Heart left ventricle (tissue), 16 donors: ENCODE data around the gene BBC3. TPM values are rescaled to one million over a fixed set of nuclear protein-coding genes. Genes with fewer than 3 reads are reported as not detected.
A peak's percentile ranks its signal among the peaks of the same experiment; 100 is the strongest.
"Not testable (repeated sequence)": the region's sequence is repeated elsewhere in the genome, so short reads cannot be mapped to it uniquely, and the experiment has no call there.

Experiments
- ATAC-seq, 4 donors: fragments of 200-7000 bp; cut with Tn5 transposase; one replicate each; pipeline ENCODE4 v1.9.1; 2020 to 2022; ENCODE audit warnings: moderate library complexity in 4 of 4, mild to moderate bottlenecking in 3 of 4, moderate number of reproducible peaks in 1 of 4
- DNase-seq, 5 donors: peaks; one replicate each; pipeline ENCODE4 v3.0.0-alpha.2; 2020
- H3K27ac ChIP-seq, 12 donors: fragments of 200-600 bp; sonication (generic) in 4 of 12; one replicate each; pipeline versions ENCODE4 v1.5.0 to v1.8.0; 2016 to 2022; ENCODE audit warnings: mild to moderate bottlenecking in 2 of 12
- H3K27me3 ChIP-seq, 9 donors: fragments of 200-600 bp; sonication (generic) in 2 of 9; one replicate each; pipeline versions ENCODE4 v1.5.1 to v1.8.0; 2016 to 2022; ENCODE audit warnings: mild to moderate bottlenecking in 3 of 9
- H3K36me3 ChIP-seq, 9 donors: fragments of 200-600 bp; sonication (generic) in 2 of 9; one replicate each; pipeline versions ENCODE4 v1.5.0 to v1.8.0; 2018 to 2022; ENCODE audit warnings: mild to moderate bottlenecking in 2 of 9
- H3K4me1 ChIP-seq, 12 donors: fragments of 200-600 bp; sonication (generic) in 4 of 12; one replicate each; pipeline versions ENCODE4 v1.5.0 to v1.8.0; 2016 to 2022; ENCODE audit warnings: mild to moderate bottlenecking in 3 of 12
- H3K4me3 ChIP-seq, 12 donors: fragments of 200-600 bp; sonication (generic) in 4 of 12; one replicate each; pipeline versions ENCODE4 v1.5.0 to v1.8.0; 2017 to 2022; ENCODE audit warnings: mild to moderate bottlenecking in 9 of 12, moderate library complexity in 4 of 12
- H3K9me3 ChIP-seq, 12 donors: fragments of 200-600 bp; sonication (generic) in 4 of 12; one replicate each; pipeline versions ENCODE4 v1.5.0 to v1.8.0; 2016 to 2022; ENCODE audit warnings: mild to moderate bottlenecking in 1 of 12
- POLR2A ChIP-seq, 2 donors: fragments of 450-650 bp; IDR thresholded peaks; one replicate each; pipeline ENCODE4 v1.6.1; 2017; ENCODE audit warnings: antibody characterized with exemption in 2 of 2, mild to moderate bottlenecking in 2 of 2, moderate library complexity in 2 of 2
- WGBS, 4 donors: extraction: QIAGEN DNeasy Blood & Tissue Kit in 2 of 4; methylation state at CpG; one replicate each; pipeline versions ENCODE4 v1.1.5 to v1.1.7; 2013 to 2018; 5-methylcytosine and 5-hydroxymethylcytosine counted together
- intact Hi-C, 10 donors: fragments of 100-400 bp; cut with DNase I; formaldehyde crosslinking; loops; one replicate each; pipeline versions ENCODE4 v1.11.1 to v1.14.2; 2022
- polyA plus RNA-seq, 2 donors: library from polyadenylated mRNA; stranded (reverse); fragments of 200-250 nt; gene quantifications; one replicate each; pipeline ENCODE4 v1.2.3, GENCODE V29; 2013
- total RNA-seq, 9 donors: library from RNA; depleted of rRNA in 2 of 9; stranded (reverse); fragments of >200 nt in 2 of 9; fragmentation: NEBNext Ultra II Directional in 3 of 9; extraction: Animal tissue kit (Norgen Biotek cat#: 25700) in 3 of 9; gene quantifications; one replicate each; pipeline versions ENCODE4 v1.1.0 to v1.2.4, GENCODE V29; 2016 to 2023
- TF ChIP-seq, protein P1 (sequence below), 12 donors: fragments of 200-600 bp; sonication (generic) in 4 of 12; IDR thresholded peaks; one replicate each; pipeline versions ENCODE4 v1.5.0 to v1.8.0; 2018 to 2022; ENCODE audit warnings: antibody characterized with exemption in 12 of 12, mild to moderate bottlenecking in 5 of 12
- donor health status: ischemic (EF 13 %, LVEDD 7.1; RV severe dilation, severe dysfunction).
- donor health status: healthy with polysubstance abuse.
- donor health status: DM: no; HTN: yes; CAD: no.
- donor health status: DM: no; HTN: no; CAD: no.
- donor health status: ischemic (EF 25% LVEDD 6.9; RV normal size, moderate dysfunction).
- donor health status: ischemic (EF 25% LVEDD 5.7; RV mildly dilated, moderate dysfunction).
- donor health status: healthy.
- donor health status: DM: yes; HTN: yes; CAD: no.
- donor health status: ischemic (EF 35%, LVEDD 5.7; RV mildly dilated, moderate dysfunction).
- donor health status: nonischemic (EF 11% LVEDD 7.7; RV severe dilation, severe dysfunction).
- donor health status: DM: yes; HTN: yes; CAD: no.
- donor health status: PGD.
- donor health status: ischemic (EF 29% LVEDD 5.4; RV normal size, mild dysfunction).
- donor health status: nonischemic (EF 23%, LVEDD 6.1; RV moderate dilation, normal function).

BBC3 gene
- total and polyA plus RNA-seq, 11 donors, result 1.9 to 5.4 (median 4.6) TPM

DNA sequence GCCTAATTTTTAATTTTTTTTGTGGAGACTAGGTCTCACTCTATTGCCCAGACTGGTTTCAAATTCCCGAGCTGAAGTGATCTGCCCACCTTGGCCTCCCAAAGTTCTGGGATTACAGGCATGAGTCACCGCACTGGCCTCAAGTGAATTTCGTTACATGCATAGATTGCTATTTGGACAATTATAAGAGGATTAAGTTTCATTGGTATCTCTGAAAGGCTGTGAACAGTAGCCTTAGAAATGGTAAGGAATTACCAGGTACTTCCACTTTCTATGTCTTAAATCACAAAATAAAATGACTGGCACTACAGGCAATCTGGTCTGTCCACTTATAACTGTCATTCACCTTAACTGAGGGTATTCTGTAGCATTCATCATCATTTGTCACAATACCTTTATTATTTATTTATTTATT, 22.5 kb upstream of the BBC3 start:
- Histone ChIP-seq H3K27me3 (no peaks in the 10 kb centered on the region), H3K27ac (no peak overlapping the region), H3K4me1 (peaks cover 0 to 19% (median 15%) of the 10 kb centered on the region in 12 donors), H3K36me3 (peaks cover 0 to 4% (median 2%) of the 10 kb centered on the region in 9 donors), H3K4me3 (no peak overlapping the region), H3K9me3 (no peaks in the 10 kb centered on the region)
- WGBS, 4 donors, result 78 to 89% (median 84%) methylated on average over 3 of the region's 3 CpGs
- no peak for ATAC-seq
- intact Hi-C loops, result loop anchor here in 1 of 10 donors (10.0 kb wide), 1 partner anchor 399 kb away; the partner anchor contains the start of gene AP2S1
- no peak for TF ChIP-seq POLR2A (IDR thresholded peaks at IDR 0.05)
- TF ChIP-seq, protein P1, sequence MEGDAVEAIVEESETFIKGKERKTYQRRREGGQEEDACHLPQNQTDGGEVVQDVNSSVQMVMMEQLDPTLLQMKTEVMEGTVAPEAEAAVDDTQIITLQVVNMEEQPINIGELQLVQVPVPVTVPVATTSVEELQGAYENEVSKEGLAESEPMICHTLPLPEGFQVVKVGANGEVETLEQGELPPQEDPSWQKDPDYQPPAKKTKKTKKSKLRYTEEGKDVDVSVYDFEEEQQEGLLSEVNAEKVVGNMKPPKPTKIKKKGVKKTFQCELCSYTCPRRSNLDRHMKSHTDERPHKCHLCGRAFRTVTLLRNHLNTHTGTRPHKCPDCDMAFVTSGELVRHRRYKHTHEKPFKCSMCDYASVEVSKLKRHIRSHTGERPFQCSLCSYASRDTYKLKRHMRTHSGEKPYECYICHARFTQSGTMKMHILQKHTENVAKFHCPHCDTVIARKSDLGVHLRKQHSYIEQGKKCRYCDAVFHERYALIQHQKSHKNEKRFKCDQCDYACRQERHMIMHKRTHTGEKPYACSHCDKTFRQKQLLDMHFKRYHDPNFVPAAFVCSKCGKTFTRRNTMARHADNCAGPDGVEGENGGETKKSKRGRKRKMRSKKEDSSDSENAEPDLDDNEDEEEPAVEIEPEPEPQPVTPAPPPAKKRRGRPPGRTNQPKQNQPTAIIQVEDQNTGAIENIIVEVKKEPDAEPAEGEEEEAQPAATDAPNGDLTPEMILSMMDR (IDR thresholded peaks at IDR 0.05), result no peak
- no peak for DNase-seq

DNA sequence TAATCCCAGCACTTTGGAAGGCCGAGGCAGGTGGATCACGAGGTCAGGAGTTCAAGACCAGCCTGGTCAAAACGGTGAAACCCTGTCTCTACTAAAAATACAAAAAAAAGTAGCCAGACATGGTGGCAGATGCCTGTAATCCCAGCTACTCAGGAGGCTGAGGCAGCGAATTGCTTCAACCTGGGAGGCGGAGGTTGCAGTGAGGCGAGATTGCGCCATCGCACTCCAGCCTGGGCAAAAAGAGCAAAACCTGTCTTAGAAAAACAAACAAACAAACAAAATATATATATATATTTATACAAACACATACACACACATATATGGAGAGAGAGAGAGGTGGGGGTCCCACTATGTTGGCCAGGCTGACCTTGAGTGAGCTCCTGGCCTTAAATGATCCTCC, 22.0 kb upstream of the BBC3 start:
- not testable (repeated sequence) for H3K27ac ChIP-seq, ATAC-seq, H3K4me3 ChIP-seq, H3K27me3 ChIP-seq, H3K36me3 ChIP-seq, H3K9me3 ChIP-seq, DNase-seq
- peaks cover 0 to 14% (median 11%) of the 10 kb centered on the region in 12 donors for H3K4me1 ChIP-seq
- 82 to 91% (median 89%) methylated on average over 8 of the region's 8 CpGs for WGBS, 4 donors
- intact Hi-C loops, result loop anchor here in 1 of 10 donors (10.0 kb wide), 1 partner anchor 398 kb away; the partner anchor contains the start of gene AP2S1

DNA sequence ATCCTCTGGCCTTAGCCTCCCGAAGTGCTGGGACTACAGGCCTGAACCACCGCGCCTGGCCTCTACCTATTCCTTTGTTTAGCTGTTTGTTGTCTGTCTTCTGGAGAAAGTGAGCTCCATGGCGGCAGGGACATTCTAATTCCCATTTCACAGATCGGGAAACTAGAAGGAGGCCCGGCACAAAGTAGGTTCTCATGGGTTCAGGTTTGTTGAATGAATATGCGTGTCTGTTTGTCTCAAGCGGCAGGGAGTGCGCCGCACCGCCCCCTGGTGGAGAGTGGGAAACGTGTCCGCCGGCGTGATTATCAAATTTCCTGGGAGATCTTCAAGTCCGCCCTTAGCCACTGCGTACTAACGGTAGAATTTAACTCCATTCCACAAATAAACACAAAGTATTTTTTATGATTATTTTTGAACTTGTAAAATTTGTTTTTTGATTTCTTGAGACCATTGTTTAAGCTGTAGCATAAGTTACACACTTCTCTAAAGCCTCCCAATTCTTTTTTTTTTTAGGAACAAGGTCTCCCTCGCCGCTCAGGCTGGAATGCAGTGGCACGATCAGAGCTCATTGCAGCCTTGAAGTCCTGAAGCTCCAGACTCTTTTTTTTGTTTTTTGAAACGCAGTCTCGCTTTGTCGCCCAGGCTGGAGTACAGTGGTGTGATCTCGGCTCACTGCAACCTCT, 16.4 kb upstream of the BBC3 start:
- no peak for TF ChIP-seq POLR2A (IDR thresholded peaks at IDR 0.05)
- TF ChIP-seq, protein P1 (IDR thresholded peaks at IDR 0.05), result peak; percentile 85 to 98 (median 92)
- Histone ChIP-seq H3K4me1 (peaks cover 0 to 29% (median 15%) of the 10 kb centered on the region in 12 donors), H3K27me3 (no peaks in the 10 kb centered on the region), H3K9me3 (no peaks in the 10 kb centered on the region), H3K27ac (no peak overlapping the region), H3K36me3 (no peaks in the 10 kb centered on the region), H3K4me3 (no peak overlapping the region)
- DNase-seq (peak; percentile 73 to 89 (median 77)), ATAC-seq (no peak)
- intact Hi-C loops, result loop anchor here in 6 of 10 donors (1.0 to 5.0 kb wide), 5 partner anchors 35 to 100 kb away; no protein-coding TSS in a partner anchor
- 29 to 32% (median 31%) methylated on average over 25 of the region's 25 CpGs for WGBS, 4 donors

DNA sequence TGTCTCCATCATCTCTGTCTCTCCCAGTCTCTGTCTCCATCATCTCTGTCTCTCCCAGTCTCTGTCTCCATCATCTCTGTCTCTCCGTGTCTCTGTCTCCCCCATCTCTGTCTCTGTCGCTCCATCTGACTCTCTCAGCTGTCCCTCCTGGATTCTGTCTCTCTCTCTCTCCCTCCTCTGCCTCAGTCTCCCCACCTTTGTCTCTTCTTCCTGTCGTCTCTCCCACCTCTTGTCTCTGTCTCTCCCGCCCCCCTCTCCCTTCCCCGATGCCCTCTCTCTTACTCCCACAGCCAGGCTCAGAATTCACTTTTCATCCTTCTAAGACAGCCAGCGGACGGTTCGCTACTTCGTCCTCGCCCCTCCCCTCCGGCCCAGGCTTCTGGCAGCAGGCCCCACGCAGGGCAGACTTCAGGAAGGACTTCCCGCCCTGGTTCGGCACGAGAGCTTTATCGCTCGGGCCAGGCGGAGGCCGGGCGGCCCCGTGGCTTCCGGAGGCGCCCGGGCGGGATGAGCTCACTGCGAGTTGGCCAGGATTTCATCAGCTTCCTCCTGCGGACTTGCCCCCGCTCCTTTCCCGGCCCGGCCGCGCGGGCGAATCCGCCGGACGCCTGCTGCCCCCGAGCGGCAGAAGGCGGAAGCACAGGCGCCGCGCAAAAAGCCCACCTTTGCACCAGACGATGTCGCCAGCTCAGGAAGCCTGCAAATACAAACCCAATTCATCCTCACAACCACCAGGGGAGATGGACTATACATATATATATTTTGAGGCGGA, 13.0 kb upstream of the BBC3 start:
- intact Hi-C loops, result loop anchor here in 9 of 10 donors (1.0 to 2.0 kb wide), 10 partner anchors 13 to 95 kb away; partner anchors contain the start of gene BBC3 (in 1 of the 9)
- 1 to 4% (median 2%) methylated on average over 25 to 46 of the region's 46 CpGs for WGBS, 4 donors
- H3K27ac ChIP-seq, result peak overlapping the region in 9 of 12 donors; percentile 37 to 78 (median 57)

More for the DNA sequence above, 13.0 kb upstream of the BBC3 start:
- Histone ChIP-seq H3K27me3 (peaks cover 0 to 18% (median 0%) of the 10 kb centered on the region in 9 donors), H3K9me3 (no peaks in the 10 kb centered on the region), H3K4me1 (peaks cover 0 to 54% (median 35%) of the 10 kb centered on the region in 12 donors), H3K36me3 (no peaks in the 10 kb centered on the region), H3K4me3 (peak overlapping the region in 9 of 12 donors; percentile 6 to 46 (median 42))
- ATAC-seq (peak; percentile 81 to 96 (median 94)), DNase-seq (peak; percentile 93 to 96 (median 95))
- TF ChIP-seq, protein P1 (IDR thresholded peaks at IDR 0.05), result peak; percentile 94 to 100 (median 98)
- peak in 1 of 2 donors; percentile 34 for TF ChIP-seq POLR2A (IDR thresholded peaks at IDR 0.05)
